Measurements from ENCODE around the gene KRTAP9-2.

DNA sequence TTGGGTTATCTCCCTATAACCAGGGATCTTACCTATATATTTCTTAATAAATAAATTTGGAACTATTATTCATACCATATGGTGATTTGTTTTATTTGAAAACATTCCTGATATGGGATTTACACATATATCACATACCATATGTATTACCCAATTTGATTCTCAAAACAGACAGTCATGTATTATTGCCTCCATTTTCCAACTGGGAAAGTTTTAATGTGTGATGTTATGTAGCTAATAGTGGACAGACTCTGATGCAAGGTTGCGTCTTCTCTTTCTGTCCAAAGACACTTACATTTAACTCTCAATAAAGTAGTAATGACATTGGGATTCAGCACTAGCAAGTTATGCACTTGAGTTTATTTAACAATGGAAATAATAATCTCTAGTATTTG, 29.8 kb downstream of the KRTAP9-2 start:
- TF ChIP-seq, protein P1, sequence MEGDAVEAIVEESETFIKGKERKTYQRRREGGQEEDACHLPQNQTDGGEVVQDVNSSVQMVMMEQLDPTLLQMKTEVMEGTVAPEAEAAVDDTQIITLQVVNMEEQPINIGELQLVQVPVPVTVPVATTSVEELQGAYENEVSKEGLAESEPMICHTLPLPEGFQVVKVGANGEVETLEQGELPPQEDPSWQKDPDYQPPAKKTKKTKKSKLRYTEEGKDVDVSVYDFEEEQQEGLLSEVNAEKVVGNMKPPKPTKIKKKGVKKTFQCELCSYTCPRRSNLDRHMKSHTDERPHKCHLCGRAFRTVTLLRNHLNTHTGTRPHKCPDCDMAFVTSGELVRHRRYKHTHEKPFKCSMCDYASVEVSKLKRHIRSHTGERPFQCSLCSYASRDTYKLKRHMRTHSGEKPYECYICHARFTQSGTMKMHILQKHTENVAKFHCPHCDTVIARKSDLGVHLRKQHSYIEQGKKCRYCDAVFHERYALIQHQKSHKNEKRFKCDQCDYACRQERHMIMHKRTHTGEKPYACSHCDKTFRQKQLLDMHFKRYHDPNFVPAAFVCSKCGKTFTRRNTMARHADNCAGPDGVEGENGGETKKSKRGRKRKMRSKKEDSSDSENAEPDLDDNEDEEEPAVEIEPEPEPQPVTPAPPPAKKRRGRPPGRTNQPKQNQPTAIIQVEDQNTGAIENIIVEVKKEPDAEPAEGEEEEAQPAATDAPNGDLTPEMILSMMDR (IDR thresholded peaks at IDR 0.05), result no peak
- TF ChIP-seq POLR2A (IDR thresholded peaks at IDR 0.05), result no peak

Measured in body of pancreas (tissue), 4 donors.